ENCODE results near the gene ARHGEF19.

GRCh38 chr1:16235944-16236510 is 23.6 kb upstream of the ARHGEF19 start:
- TF ChIP-seq CTCF (conservative IDR thresholded peaks at IDR 0.05; ENCODE audit: low read depth, low read length) (peak; percentile 43; the same call in 1 of the 2 replicates), EZH2 (IDR thresholded peaks at IDR 0.05; ENCODE audit: low read length, unreplicated experiment) (no peak)
